ENCODE measurements around the gene NDUFS6. TPM values are rescaled to one million over a fixed set of nuclear protein-coding genes. Genes with fewer than 3 reads are reported as not detected.

NDUFS6 gene
- total RNA-seq, 1 experiment from 2014 or later: 104 TPM

DNA sequence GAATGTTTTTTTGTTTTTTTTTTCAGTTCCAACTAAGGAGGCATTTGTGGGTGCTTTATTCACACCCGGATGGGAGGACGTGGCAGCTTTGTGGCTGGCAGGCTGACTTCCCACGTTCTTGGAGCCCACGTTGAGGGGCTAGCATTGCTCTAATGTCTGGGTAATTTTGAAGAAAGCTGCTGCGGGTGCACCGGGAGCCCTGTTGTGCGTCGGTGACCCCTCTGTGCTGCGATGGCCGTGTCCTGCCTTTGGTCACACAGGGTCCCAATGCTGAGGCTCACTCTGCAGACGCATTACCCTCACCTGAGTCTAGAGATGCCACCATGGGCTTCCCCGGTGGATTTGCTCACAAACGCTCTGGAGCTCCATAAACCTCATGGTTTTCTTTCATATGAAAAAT lies 34.2 kb downstream of the NDUFS6 start:
- no peaks in the 10 kb centered on the region for H3K79me2 ChIP-seq (ENCODE audit: low read length)
- TF ChIP-seq CTCF (conservative IDR thresholded peaks at IDR 0.05; ENCODE audit: low read depth, low read length) (no peak), EZH2 (IDR thresholded peaks at IDR 0.05; ENCODE audit: low read length, unreplicated experiment) (no peak), EZH2phosphoT487 (IDR thresholded peaks at IDR 0.05; ENCODE audit: borderline replicate concordance, low read length) (no peak)
- no peaks in the 10 kb centered on the region for H3K9me2 ChIP-seq (replicated peaks; ENCODE audit: low read length)
- no peaks in the 10 kb centered on the region for H3K9me3 ChIP-seq (ENCODE audit: low read length)
- ATAC-seq: no peak
- H3K36me3 ChIP-seq (ENCODE audit: low read depth, low read length): no peaks in the 10 kb centered on the region
- no peak overlapping the region for H2AFZ ChIP-seq (ENCODE audit: low read length)
- H3K4me2 ChIP-seq (ENCODE audit: low read length): no peak overlapping the region
- DNase-seq: no peak
- no TSS peak for BruUV-seq (replicated peaks)
- CTCF ChIA-PET: no interaction called here
- no peak overlapping the region for H3K27ac ChIP-seq (ENCODE audit: low read length)
- POLR2A ChIA-PET (ENCODE audit: unreplicated experiment): no interaction called here
- intact Hi-C loops (cut with micrococcal nuclease): no loop called here
- no peaks in the 10 kb centered on the region for H3K4me1 ChIP-seq (ENCODE audit: insufficient read depth, low read length)
- no peak overlapping the region for H3K9ac ChIP-seq (ENCODE audit: low read length)
- H3F3A ChIP-seq (ENCODE audit: low read length, unreplicated experiment): no peaks in the 10 kb centered on the region
- H3K4me3 ChIP-seq (ENCODE audit: low read length): no peak overlapping the region
- H4K20me1 ChIP-seq (ENCODE audit: low read length): no peaks in the 10 kb centered on the region
- peaks cover 4% of the 10 kb centered on the region for H3K27me3 ChIP-seq (ENCODE audit: low read length)

DNA sequence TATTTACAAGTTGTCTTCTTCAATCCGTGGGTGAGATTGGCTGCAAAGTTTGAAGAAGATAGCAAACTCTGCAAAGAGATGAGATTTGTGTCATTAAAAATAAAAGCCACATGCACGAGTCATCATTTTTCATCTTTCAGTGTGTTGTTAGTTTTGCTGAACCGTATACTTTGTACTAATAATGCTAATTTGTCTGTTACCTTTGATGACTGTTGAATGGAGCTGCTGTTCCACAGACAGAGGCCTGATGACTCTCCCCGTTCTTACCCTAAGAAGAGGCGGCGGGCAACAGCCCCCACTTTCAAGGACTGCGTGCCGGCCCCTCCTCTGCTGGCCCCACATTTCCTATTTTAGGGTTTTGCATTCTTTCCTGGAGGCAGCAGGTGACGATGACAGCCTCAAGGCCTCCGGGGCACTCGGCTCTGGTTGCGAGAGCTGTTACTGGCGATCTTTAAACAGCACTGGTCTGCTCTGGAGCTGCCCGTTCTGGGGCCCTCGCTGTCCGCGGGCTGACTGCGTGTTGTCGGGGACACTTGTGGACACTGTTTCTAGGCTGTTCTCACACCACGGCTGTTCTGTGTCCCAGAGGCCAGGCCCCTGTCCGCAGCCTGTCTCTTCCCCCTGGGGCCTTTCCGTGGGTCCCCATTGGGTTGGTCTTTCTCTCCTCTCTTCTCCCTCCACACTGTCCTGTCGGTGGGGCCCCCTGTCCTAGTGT lies 35.1 kb downstream of the NDUFS6 start:
- DNase-seq: no peak
- Histone ChIP-seq H3K27ac (ENCODE audit: low read length) (no peak overlapping the region), H2AFZ (ENCODE audit: low read length) (no peak overlapping the region), H3K9me3 (ENCODE audit: low read length) (no peaks in the 10 kb centered on the region), H4K20me1 (ENCODE audit: low read length) (no peaks in the 10 kb centered on the region), H3F3A (ENCODE audit: low read length, unreplicated experiment) (no peaks in the 10 kb centered on the region), H3K9me2 (replicated peaks; ENCODE audit: low read length) (no peaks in the 10 kb centered on the region), H3K4me3 (ENCODE audit: low read length) (no peak overlapping the region), H3K9ac (ENCODE audit: low read length) (no peak overlapping the region), H3K27me3 (ENCODE audit: low read length) (peaks cover 4% of the 10 kb centered on the region), H3K4me1 (ENCODE audit: insufficient read depth, low read length) (no peaks in the 10 kb centered on the region), H3K4me2 (ENCODE audit: low read length) (no peak overlapping the region), H3K36me3 (ENCODE audit: low read depth, low read length) (no peaks in the 10 kb centered on the region), H3K79me2 (ENCODE audit: low read length) (no peaks in the 10 kb centered on the region)
- no peak for TF ChIP-seq CTCF (conservative IDR thresholded peaks at IDR 0.05; ENCODE audit: low read depth, low read length)
- no peak for TF ChIP-seq EZH2 (IDR thresholded peaks at IDR 0.05; ENCODE audit: low read length, unreplicated experiment)
- no peak for TF ChIP-seq EZH2phosphoT487 (IDR thresholded peaks at IDR 0.05; ENCODE audit: borderline replicate concordance, low read length)
- intact Hi-C loops (cut with micrococcal nuclease): no loop called here
- CTCF ChIA-PET: no interaction called here
- BruUV-seq (replicated peaks): no TSS peak
- no peak for ATAC-seq
- POLR2A ChIA-PET (ENCODE audit: unreplicated experiment): no interaction called here
